ENCODE data around the gene MEGF11.

DNA sequence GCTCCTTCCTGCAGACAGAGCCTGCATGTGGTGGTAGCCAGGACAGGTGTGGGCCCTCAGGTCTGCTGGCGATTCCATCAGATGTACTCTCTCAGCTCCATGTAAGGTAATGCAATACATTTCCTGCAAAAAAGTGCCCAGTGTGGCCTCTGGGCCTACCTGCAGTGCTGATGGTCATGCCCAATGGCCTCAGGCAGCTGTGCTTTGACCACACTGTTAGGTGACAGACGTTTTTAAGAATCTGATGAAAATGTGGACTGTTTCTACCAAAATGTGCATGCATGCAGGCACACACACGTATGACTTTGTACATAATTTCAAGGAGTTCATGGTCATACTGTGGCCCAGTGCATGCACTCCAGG, 231.4 kb downstream of the MEGF11 start:
- TF ChIP-seq, protein P1, sequence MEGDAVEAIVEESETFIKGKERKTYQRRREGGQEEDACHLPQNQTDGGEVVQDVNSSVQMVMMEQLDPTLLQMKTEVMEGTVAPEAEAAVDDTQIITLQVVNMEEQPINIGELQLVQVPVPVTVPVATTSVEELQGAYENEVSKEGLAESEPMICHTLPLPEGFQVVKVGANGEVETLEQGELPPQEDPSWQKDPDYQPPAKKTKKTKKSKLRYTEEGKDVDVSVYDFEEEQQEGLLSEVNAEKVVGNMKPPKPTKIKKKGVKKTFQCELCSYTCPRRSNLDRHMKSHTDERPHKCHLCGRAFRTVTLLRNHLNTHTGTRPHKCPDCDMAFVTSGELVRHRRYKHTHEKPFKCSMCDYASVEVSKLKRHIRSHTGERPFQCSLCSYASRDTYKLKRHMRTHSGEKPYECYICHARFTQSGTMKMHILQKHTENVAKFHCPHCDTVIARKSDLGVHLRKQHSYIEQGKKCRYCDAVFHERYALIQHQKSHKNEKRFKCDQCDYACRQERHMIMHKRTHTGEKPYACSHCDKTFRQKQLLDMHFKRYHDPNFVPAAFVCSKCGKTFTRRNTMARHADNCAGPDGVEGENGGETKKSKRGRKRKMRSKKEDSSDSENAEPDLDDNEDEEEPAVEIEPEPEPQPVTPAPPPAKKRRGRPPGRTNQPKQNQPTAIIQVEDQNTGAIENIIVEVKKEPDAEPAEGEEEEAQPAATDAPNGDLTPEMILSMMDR (IDR thresholded peaks at IDR 0.05; ENCODE audit: low read length), result no peak
- TF ChIP-seq EZH2 (IDR thresholded peaks at IDR 0.05; ENCODE audit: borderline replicate concordance, low read length), result no peak
